Stimulated activated CD8-positive, alpha-beta memory T cell treated with anti-CD3 and anti-CD28 coated beads, Interleukin-15, amount 100 ng/mL, for 4 hours (primary cell): ENCODE results near the gene LOXL1.

Experiments used
- DNase-seq, 2 donors: peaks; one replicate each; pipeline ENCODE4 v3.0.0-alpha.2; 2020; ENCODE audit warnings: low read depth in 2 of 2

Gene LOXL1

GRCh38 chr15:73921254-73921925 lies 4.9 kb upstream of the LOXL1 start:
- no peak for DNase-seq

- no peak for DNase-seq
Observed at GRCh38 chr15:73922186-73923151, 3.8 kb upstream of the LOXL1 start.

- no peak for DNase-seq
Observed at GRCh38 chr15:73923156-73923487, 3.1 kb upstream of the LOXL1 start.

GRCh38 chr15:73923488-73924164 lies 2.6 kb upstream of the LOXL1 start:
- no peak for DNase-seq

GRCh38 chr15:73924171-73924921 lies 1.9 kb upstream of the LOXL1 start:
- no peak for DNase-seq

GRCh38 chr15:73925848-73926218 lies 429 bp upstream of the LOXL1 start:
- no peak for DNase-seq

- DNase-seq = peak in 1 of 2 donors; percentile 11
Observed at GRCh38 chr15:73927003-73927475, 777 bp downstream of the LOXL1 start.

- peak; percentile 42 to 60 for DNase-seq
Observed at GRCh38 chr15:73927476-73928240, 1.4 kb downstream of the LOXL1 start.

- DNase-seq = no peak
Observed at GRCh38 chr15:73928241-73928579, 1.9 kb downstream of the LOXL1 start.

GRCh38 chr15:73928971-73929627 lies 2.8 kb downstream of the LOXL1 start:
- no peak for DNase-seq

- DNase-seq = no peak
Observed at GRCh38 chr15:73930371-73930770, 4.1 kb downstream of the LOXL1 start.

GRCh38 chr15:73930790-73931281 lies 4.6 kb downstream of the LOXL1 start:
- DNase-seq = no peak

- DNase-seq = no peak
Observed at GRCh38 chr15:73931441-73931840, 5.2 kb downstream of the LOXL1 start.

- DNase-seq = no peak
Observed at GRCh38 chr15:73932381-73933191, 6.3 kb downstream of the LOXL1 start.

GRCh38 chr15:73934281-73934680 lies 8.0 kb downstream of the LOXL1 start:
- DNase-seq = no peak

GRCh38 chr15:73935547-73935946 lies 9.3 kb downstream of the LOXL1 start:
- no peak for DNase-seq

- no peak for DNase-seq
Observed at GRCh38 chr15:73936181-73936580, 9.9 kb downstream of the LOXL1 start.

- DNase-seq = no peak
Observed at GRCh38 chr15:73936588-73937290, 10.5 kb downstream of the LOXL1 start.

GRCh38 chr15:73937296-73937695 lies 11.0 kb downstream of the LOXL1 start:
- no peak for DNase-seq
